HepG2 (cell line): ENCODE measurements around the gene CCNT2. TPM values are rescaled to one million over a fixed set of nuclear protein-coding genes. Genes with fewer than 3 reads are reported as not detected.

Experiments used
- ASH2L ChIP-seq: fragments of 300-600, 200-600 bp; sonication (generic); IDR thresholded peaks from 2 replicates; pipeline ENCODE4 v1.7.0; 2017; ENCODE audit warnings: low read depth, mild to moderate bottlenecking, moderate library complexity, mixed read lengths, low read length; ENCODE audit not compliant: insufficient read length
- BHLHE40 ChIP-seq: IDR thresholded peaks from 2 replicates; pipeline ENCODE4 v1.6.1; 2011; ENCODE audit warnings: low read length, improper control_type of control experiment
- DRAP1 ChIP-seq: IDR thresholded peaks from 2 replicates; pipeline ENCODE4 v1.6.1; 2016; ENCODE audit warnings: missing genetic modification reagents, missing compliant biosample characterization
- GMEB1 ChIP-seq: sonication (generic); formaldehyde crosslinking; IDR thresholded peaks from 2 replicates; pipeline ENCODE4 v1.5.1; 2020; ENCODE audit warnings: missing genetic modification reagents, mild to moderate bottlenecking, borderline replicate concordance
- HHEX ChIP-seq: IDR thresholded peaks from 2 replicates; pipeline ENCODE4 v1.6.1; 2016; ENCODE audit warnings: control low read depth
- JARID2 ChIP-seq: sonication (generic); formaldehyde crosslinking; IDR thresholded peaks from 2 replicates; pipeline ENCODE4 v1.8.1; 2023; ENCODE audit warnings: missing genetic modification reagents, inconsistent platforms; ENCODE audit not compliant: insufficient replicate concordance
- KDM5A ChIP-seq: fragments of 200-600 bp; sonication (generic); IDR thresholded peaks from 2 replicates; pipeline ENCODE4 v1.7.0; 2018; ENCODE audit warnings: antibody characterized with exemption, mild to moderate bottlenecking, low read length, borderline replicate concordance
- MTA1 ChIP-seq: sonication (generic); formaldehyde crosslinking; IDR thresholded peaks from 2 replicates; pipeline ENCODE4 v1.4.0; 2020; ENCODE audit warnings: missing genetic modification reagents, mild to moderate bottlenecking, borderline replicate concordance
- SIN3A ChIP-seq: IDR thresholded peaks from 2 replicates; pipeline ENCODE4 v1.6.1; 2011; ENCODE audit warnings: low read depth, mild to moderate bottlenecking, control low read depth, low read length, borderline replicate concordance
- TRIM24 ChIP-seq: sonication (generic); formaldehyde crosslinking; IDR thresholded peaks from 2 replicates; pipeline ENCODE4 v1.8.0; 2022; ENCODE audit warnings: mild to moderate bottlenecking, missing genetic modification reagents
- ZNF136 ChIP-seq: sonication (generic); formaldehyde crosslinking; IDR thresholded peaks from 2 replicates; pipeline ENCODE4 v1.8.1; 2022; ENCODE audit warnings: low read depth, mild to moderate bottlenecking, moderate library complexity, missing genetic modification reagents
- ZNF180 ChIP-seq: sonication (generic); formaldehyde crosslinking; IDR thresholded peaks from 2 replicates; pipeline ENCODE4 v1.4.0; 2020; ENCODE audit warnings: low read depth, missing genetic modification reagents, borderline replicate concordance
- ZNF547 ChIP-seq: sonication (generic); formaldehyde crosslinking; IDR thresholded peaks from 2 replicates; pipeline ENCODE4 v1.5.1; 2020; ENCODE audit warnings: mild to moderate bottlenecking, missing genetic modification reagents
- ZNF766 ChIP-seq: sonication (generic); formaldehyde crosslinking; IDR thresholded peaks from 2 replicates; pipeline ENCODE4 v1.5.0; 2020; ENCODE audit warnings: missing genetic modification reagents, borderline replicate concordance
- ZNF772 ChIP-seq: sonication (generic); formaldehyde crosslinking; IDR thresholded peaks from 2 replicates; pipeline ENCODE4 v1.5.0; 2020; ENCODE audit warnings: mild to moderate bottlenecking, missing genetic modification reagents
- ZNF775 ChIP-seq: sonication (generic); formaldehyde crosslinking; IDR thresholded peaks from 2 replicates; pipeline ENCODE4 v1.4.0; 2020; ENCODE audit warnings: missing genetic modification reagents, mild to moderate bottlenecking, moderate library complexity, borderline replicate concordance
- ZSCAN31 ChIP-seq: sonication (generic); formaldehyde crosslinking; IDR thresholded peaks from 2 replicates; pipeline ENCODE4 v1.5.0; 2020; ENCODE audit warnings: low read depth, mild to moderate bottlenecking, missing genetic modification reagents
- polyA plus RNA-seq, 8 experiments: library from polyadenylated mRNA; depleted of rRNA in 3 of 8; stranded (reverse) in 7 of 8; unstranded in 1 of 8; fragments of >200 nt; fragmentation: Illumina TruSeq in 4 of 8; extraction: Trizol in 4 of 8; gene quantifications; 2 replicates each; pipeline versions ENCODE4 v1.2.1 to v1.2.3, GENCODE V29; 2011 to 2016; ENCODE audit warnings: low read depth in 4 of 8, missing spikeins in 1 of 8, mixed read lengths in 1 of 8; ENCODE audit not compliant: insufficient read depth in 1 of 8
- total RNA-seq, 5 experiments: library from RNA; depleted of rRNA; stranded (reverse); fragments of >200 nt; fragmentation: Illumina TruSeq; extraction: Trizol; gene quantifications; 2 replicates each; pipeline ENCODE4 v1.2.3, GENCODE V29; 2016; ENCODE audit warnings: low read depth in 1 of 5
- TF ChIP-seq, protein P1 (sequence below), 2 experiments: sonication (generic) in 1 of 2; formaldehyde crosslinking in 1 of 2; IDR thresholded peaks; 2 replicates each; pipeline versions ENCODE4 v1.5.1 to v1.6.1; 2011 to 2020; ENCODE audit warnings: borderline replicate concordance in 1 of 2, low read depth in 1 of 2, low read length in 1 of 2, mild to moderate bottlenecking in 1 of 2, missing genetic modification reagents in 1 of 2, moderate library complexity in 1 of 2
- TF ChIP-seq, protein P2 (sequence below): IDR thresholded peaks from 2 replicates; pipeline ENCODE4 v1.6.1; 2016

Gene CCNT2
- total and polyA plus RNA-seq, 2 of the 13 experiments (the other 11 are each of a cell fraction or from before 2014, with no cell fraction given) = 22.1 to 34.4 TPM

GRCh38 chr2:134917888-134918525 lies 615 bp upstream of the CCNT2 start (continued):
- TF ChIP-seq ZNF766 = peak; percentile 55; the same call in 1 of the 2 replicates
- peak; percentile 58; the same call in 1 of the 2 replicates for TF ChIP-seq GMEB1 (CRISPR knock-in tag)
- TF ChIP-seq DRAP1 (CRISPR knock-in tag) = no peak; the same call in 1 of the 2 replicates
- no peak for TF ChIP-seq MTA1 (CRISPR knock-in tag)
- no peak for TF ChIP-seq ZNF136 (CRISPR knock-in tag)
- no peak for TF ChIP-seq HHEX (CRISPR knock-in tag)
- TF ChIP-seq ZNF775 (CRISPR knock-in tag) = no peak
- 0 out of 2 replicates have a peak, but pooled peaks have one; percentile 37 for TF ChIP-seq BHLHE40
- TF ChIP-seq ZNF547 (CRISPR knock-in tag) = no peak
- TF ChIP-seq TRIM24 = no peak
- TF ChIP-seq, protein P1, sequence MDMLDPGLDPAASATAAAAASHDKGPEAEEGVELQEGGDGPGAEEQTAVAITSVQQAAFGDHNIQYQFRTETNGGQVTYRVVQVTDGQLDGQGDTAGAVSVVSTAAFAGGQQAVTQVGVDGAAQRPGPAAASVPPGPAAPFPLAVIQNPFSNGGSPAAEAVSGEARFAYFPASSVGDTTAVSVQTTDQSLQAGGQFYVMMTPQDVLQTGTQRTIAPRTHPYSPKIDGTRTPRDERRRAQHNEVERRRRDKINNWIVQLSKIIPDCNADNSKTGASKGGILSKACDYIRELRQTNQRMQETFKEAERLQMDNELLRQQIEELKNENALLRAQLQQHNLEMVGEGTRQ (IDR thresholded peaks at IDR 0.05; ENCODE audit: low read depth, low read length) = no peak
- TF ChIP-seq, protein P1 (CRISPR knock-in tag; IDR thresholded peaks at IDR 0.05; ENCODE audit: borderline replicate concordance) = no peak; the same call in 1 of the 2 replicates
- TF ChIP-seq, protein P2, sequence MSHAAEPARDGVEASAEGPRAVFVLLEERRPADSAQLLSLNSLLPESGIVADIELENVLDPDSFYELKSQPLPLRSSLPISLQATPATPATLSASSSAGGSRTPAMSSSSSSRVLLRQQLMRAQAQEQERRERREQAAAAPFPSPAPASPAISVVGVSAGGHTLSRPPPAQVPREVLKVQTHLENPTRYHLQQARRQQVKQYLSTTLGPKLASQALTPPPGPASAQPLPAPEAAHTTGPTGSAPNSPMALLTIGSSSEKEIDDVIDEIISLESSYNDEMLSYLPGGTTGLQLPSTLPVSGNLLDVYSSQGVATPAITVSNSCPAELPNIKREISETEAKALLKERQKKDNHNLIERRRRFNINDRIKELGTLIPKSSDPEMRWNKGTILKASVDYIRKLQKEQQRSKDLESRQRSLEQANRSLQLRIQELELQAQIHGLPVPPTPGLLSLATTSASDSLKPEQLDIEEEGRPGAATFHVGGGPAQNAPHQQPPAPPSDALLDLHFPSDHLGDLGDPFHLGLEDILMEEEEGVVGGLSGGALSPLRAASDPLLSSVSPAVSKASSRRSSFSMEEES = no peak
- TF ChIP-seq ASH2L = no peak
- TF ChIP-seq ZSCAN31 (CRISPR knock-in tag) = no peak
- no peak for TF ChIP-seq ZNF772 (CRISPR knock-in tag)
- TF ChIP-seq ZNF180 (CRISPR knock-in tag) = no peak
- no peak for TF ChIP-seq KDM5A
- no peak for TF ChIP-seq JARID2 (CRISPR knock-in tag)
- TF ChIP-seq SIN3A = peak; percentile 66
